Right lobe of liver (tissue), 4 donors: ENCODE measurements around the gene BAHCC1.

Experiments
- CTCF ChIP-seq, 4 donors: fragments of 200-600 bp in 3 of 4; fragments of 450-650 bp in 1 of 4; IDR thresholded peaks; one replicate each; pipeline versions ENCODE4 v1.5.1 to v1.8.0; 2016 to 2022; ENCODE audit warnings: antibody characterized with exemption in 4 of 4, mild to moderate bottlenecking in 2 of 4
- POLR2A ChIP-seq: fragments of 450-650 bp; IDR thresholded peaks from one replicate; pipeline ENCODE4 v1.6.1; 2017; ENCODE audit warnings: antibody characterized with exemption, mild to moderate bottlenecking
- donor health status: DM: no; HTN: no; CAD: no.
- donor health status: DM: no; HTN: no; CAD: no.
- donor health status: DM: no; HTN: yes; CAD: no.

- TF ChIP-seq CTCF (IDR thresholded peaks at IDR 0.05) (no peak), POLR2A (no peak)
Measured at GRCh38 chr17:81470270-81470943, 75.2 kb downstream of the BAHCC1 start.
